GM12878 (cell line): ENCODE data around the gene UBE2J2. TPM values are rescaled to one million over a fixed set of nuclear protein-coding genes. Genes with fewer than 3 reads are reported as not detected.

Source experiments
- ASH2L ChIP-seq: fragments of 300-600, 200-600 bp; sonication (generic); IDR thresholded peaks from 2 replicates; pipeline ENCODE4 v1.6.1; 2017; ENCODE audit warnings: low read depth, mild to moderate bottlenecking, borderline replicate concordance
- ATF7 ChIP-seq: fragments of 450-650 bp; IDR thresholded peaks from 2 replicates; pipeline ENCODE4 v1.6.1; 2016; ENCODE audit warnings: low read depth, mild to moderate bottlenecking
- BACH1 ChIP-seq: fragments of 450-650 bp; IDR thresholded peaks from 2 replicates; pipeline ENCODE4 v1.6.1; 2017; ENCODE audit warnings: mild to moderate bottlenecking, borderline replicate concordance
- CHD4 ChIP-seq: fragments of 200-600 bp; sonication (generic); IDR thresholded peaks from 2 replicates; pipeline ENCODE4 v1.6.1; 2016; ENCODE audit warnings: mild to moderate bottlenecking
- EZH2 ChIP-seq: IDR thresholded peaks from 2 replicates; pipeline ENCODE4 v1.6.1; 2012; ENCODE audit warnings: low read depth, mild to moderate bottlenecking, control low read depth, inconsistent platforms, low read length, borderline replicate concordance; ENCODE audit not compliant: control insufficient read depth
- FOS ChIP-seq: IDR thresholded peaks from 3 replicates; pipeline ENCODE4 v1.6.1; 2011; ENCODE audit warnings: borderline replicate concordance; ENCODE audit not compliant: insufficient read length; ENCODE audit errors: extremely low read depth
- FOXM1 ChIP-seq: IDR thresholded peaks from 2 replicates; pipeline ENCODE4 v1.6.1; 2012; ENCODE audit warnings: low read depth, mild to moderate bottlenecking, inconsistent platforms, low read length, moderate library complexity
- LARP7 ChIP-seq: fragments of 450-650 bp; IDR thresholded peaks from 2 replicates; pipeline ENCODE4 v1.6.1; 2017; ENCODE audit warnings: mild to moderate bottlenecking
- MEF2A ChIP-seq: IDR thresholded peaks from 2 replicates; pipeline ENCODE4 v1.6.1; 2011; ENCODE audit warnings: low read depth, mild to moderate bottlenecking, low read length, moderate library complexity; ENCODE audit not compliant: insufficient read depth
- MEF2B ChIP-seq: fragments of 450-650 bp; IDR thresholded peaks from 2 replicates; pipeline ENCODE4 v1.6.1; 2018; ENCODE audit warnings: mild to moderate bottlenecking, moderate library complexity; ENCODE audit not compliant: partially characterized antibody, poor library complexity, severe bottlenecking
- MLLT1 ChIP-seq: fragments of 450-650 bp; IDR thresholded peaks from 2 replicates; pipeline ENCODE4 v1.6.1; 2016; ENCODE audit warnings: mild to moderate bottlenecking
- RFX5 ChIP-seq: IDR thresholded peaks from 2 replicates; pipeline ENCODE4 v1.6.1; 2011; ENCODE audit warnings: low read depth, low read length, improper control_type of control experiment
- SUZ12 ChIP-seq: fragments of 200-600 bp; sonication (generic); IDR thresholded peaks from one replicate; pipeline ENCODE4 v1.6.1; 2018; ENCODE audit warnings: antibody characterized with exemption, mild to moderate bottlenecking; ENCODE audit not compliant: unreplicated experiment
- WRNIP1 ChIP-seq: IDR thresholded peaks from 2 replicates; pipeline ENCODE4 v1.6.1; 2011; ENCODE audit warnings: low read depth, low read length, improper control_type of control experiment, borderline replicate concordance
- YBX1 ChIP-seq: fragments of 450-650 bp; IDR thresholded peaks from 2 replicates; pipeline ENCODE4 v1.6.1; 2016; ENCODE audit warnings: antibody characterized with exemption
- ZBED1 ChIP-seq: IDR thresholded peaks from 2 replicates; pipeline ENCODE4 v1.6.1; 2016; ENCODE audit warnings: borderline replicate concordance
- ZNF207 ChIP-seq: fragments of 450-650 bp; IDR thresholded peaks from 2 replicates; pipeline ENCODE4 v1.6.1; 2014; ENCODE audit warnings: antibody characterized with exemption, mild to moderate bottlenecking, borderline replicate concordance
- ZNF24 ChIP-seq: fragments of 450-650 bp; IDR thresholded peaks from 2 replicates; pipeline ENCODE4 v1.6.1; 2017; ENCODE audit warnings: antibody characterized with exemption, mild to moderate bottlenecking
- polyA plus RNA-seq, 11 experiments: library from polyadenylated mRNA; depleted of rRNA in 4 of 11; unstranded in 6 of 11; stranded (reverse) in 5 of 11; fragments of >200 nt; fragmentation: Nextera tagmentation in 4 of 11; fragmentation: Illumina TruSeq in 1 of 11; extraction: Ambion mirVana in 4 of 11; extraction: Trizol in 1 of 11; gene quantifications; 1 replicate in 1 of 11; 2 replicates in 10 of 11; pipeline versions ENCODE4 v1.2.1 to v1.2.3, GENCODE V29; 2011 to 2016; ENCODE audit warnings: inconsistent platforms in 2 of 11, missing spikeins in 2 of 11, low read depth in 1 of 11
- total RNA-seq, 4 experiments: library from RNA; depleted of rRNA in 3 of 4; stranded (reverse); fragments of >200 nt in 3 of 4; fragmentation: Illumina TruSeq in 1 of 4; extraction: Trizol in 1 of 4; gene quantifications; 2 replicates each; pipeline versions ENCODE4 v1.2.1 to v1.2.3, GENCODE V29; 2013 to 2021
- TF ChIP-seq, protein P1 (sequence below): fragments of 450-650 bp; IDR thresholded peaks from 2 replicates; pipeline ENCODE4 v1.6.1; 2017; ENCODE audit warnings: mild to moderate bottlenecking
- TF ChIP-seq, protein P2 (sequence below): fragments of 450-650 bp; conservative IDR thresholded peaks from 2 replicates; pipeline ENCODE4 v1.6.1; 2017; ENCODE audit warnings: mild to moderate bottlenecking, moderate library complexity
- TF ChIP-seq, protein P3 (sequence below): fragments of 450-650 bp; IDR thresholded peaks from 2 replicates; pipeline ENCODE4 v1.6.1; 2017; ENCODE audit warnings: antibody characterized with exemption, mild to moderate bottlenecking, moderate library complexity
- TF ChIP-seq, protein P4 (sequence below): IDR thresholded peaks from 2 replicates; pipeline ENCODE4 v1.6.1; 2011; ENCODE audit warnings: low read depth, low read length, improper control_type of control experiment, borderline replicate concordance

Gene UBE2J2
- total and polyA plus RNA-seq, 10 of the 15 experiments (the other 5 are each of a cell fraction or from before 2014, with no cell fraction given) = 0.72 to 70.5 (median 49.2) TPM

DNA sequence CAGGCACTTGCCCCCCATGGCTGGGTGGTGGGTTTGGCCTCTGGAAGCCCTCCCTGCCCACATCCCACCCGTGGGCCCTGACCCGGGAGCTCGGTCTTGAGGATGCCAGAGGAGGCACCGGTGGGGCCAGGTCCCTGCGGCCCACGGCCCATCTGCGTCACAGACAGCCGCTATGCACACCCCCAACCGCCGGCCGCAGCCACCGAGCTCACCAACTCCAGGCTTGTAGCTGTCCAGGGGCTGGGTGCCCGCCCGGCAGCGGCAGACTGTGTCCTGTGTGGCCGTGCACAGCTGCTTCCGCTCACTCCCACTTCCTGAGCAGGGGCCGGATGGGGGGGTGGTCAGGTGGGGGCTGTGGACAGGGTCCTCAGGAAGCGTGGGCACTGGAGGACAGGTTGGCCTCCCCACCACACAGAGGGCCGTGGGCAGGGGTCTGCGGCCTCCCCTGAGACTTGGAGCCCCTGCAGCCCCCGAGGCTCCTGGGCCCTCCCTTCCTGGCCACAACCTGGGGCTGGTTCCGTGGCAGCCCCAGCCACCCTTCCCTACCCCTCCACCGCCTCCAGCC lies 60.8 kb downstream of the UBE2J2 start (continued):
- TF ChIP-seq, protein P1, sequence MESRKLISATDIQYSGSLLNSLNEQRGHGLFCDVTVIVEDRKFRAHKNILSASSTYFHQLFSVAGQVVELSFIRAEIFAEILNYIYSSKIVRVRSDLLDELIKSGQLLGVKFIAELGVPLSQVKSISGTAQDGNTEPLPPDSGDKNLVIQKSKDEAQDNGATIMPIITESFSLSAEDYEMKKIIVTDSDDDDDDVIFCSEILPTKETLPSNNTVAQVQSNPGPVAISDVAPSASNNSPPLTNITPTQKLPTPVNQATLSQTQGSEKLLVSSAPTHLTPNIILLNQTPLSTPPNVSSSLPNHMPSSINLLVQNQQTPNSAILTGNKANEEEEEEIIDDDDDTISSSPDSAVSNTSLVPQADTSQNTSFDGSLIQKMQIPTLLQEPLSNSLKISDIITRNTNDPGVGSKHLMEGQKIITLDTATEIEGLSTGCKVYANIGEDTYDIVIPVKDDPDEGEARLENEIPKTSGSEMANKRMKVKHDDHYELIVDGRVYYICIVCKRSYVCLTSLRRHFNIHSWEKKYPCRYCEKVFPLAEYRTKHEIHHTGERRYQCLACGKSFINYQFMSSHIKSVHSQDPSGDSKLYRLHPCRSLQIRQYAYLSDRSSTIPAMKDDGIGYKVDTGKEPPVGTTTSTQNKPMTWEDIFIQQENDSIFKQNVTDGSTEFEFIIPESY = no peak
- TF ChIP-seq BACH1 = 0 out of 2 replicates have a peak, but pooled peaks have one; percentile 50
- TF ChIP-seq CHD4 = no peak
- TF ChIP-seq FOS = no peak
- TF ChIP-seq SUZ12 = no peak
- TF ChIP-seq ZNF24 = no peak
- no peak for TF ChIP-seq LARP7
- no peak for TF ChIP-seq FOXM1
- TF ChIP-seq EZH2 = no peak
- no peak for TF ChIP-seq MEF2A
- no peak for TF ChIP-seq ASH2L
- TF ChIP-seq YBX1 = no peak
- no peak for TF ChIP-seq ZNF207
- 0 out of 2 replicates have a peak, but pooled peaks have one; percentile 16 for TF ChIP-seq ATF7
- no peak for TF ChIP-seq RFX5
- TF ChIP-seq, protein P2, sequence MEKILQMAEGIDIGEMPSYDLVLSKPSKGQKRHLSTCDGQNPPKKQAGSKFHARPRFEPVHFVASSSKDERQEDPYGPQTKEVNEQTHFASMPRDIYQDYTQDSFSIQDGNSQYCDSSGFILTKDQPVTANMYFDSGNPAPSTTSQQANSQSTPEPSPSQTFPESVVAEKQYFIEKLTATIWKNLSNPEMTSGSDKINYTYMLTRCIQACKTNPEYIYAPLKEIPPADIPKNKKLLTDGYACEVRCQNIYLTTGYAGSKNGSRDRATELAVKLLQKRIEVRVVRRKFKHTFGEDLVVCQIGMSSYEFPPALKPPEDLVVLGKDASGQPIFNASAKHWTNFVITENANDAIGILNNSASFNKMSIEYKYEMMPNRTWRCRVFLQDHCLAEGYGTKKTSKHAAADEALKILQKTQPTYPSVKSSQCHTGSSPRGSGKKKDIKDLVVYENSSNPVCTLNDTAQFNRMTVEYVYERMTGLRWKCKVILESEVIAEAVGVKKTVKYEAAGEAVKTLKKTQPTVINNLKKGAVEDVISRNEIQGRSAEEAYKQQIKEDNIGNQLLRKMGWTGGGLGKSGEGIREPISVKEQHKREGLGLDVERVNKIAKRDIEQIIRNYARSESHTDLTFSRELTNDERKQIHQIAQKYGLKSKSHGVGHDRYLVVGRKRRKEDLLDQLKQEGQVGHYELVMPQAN = 0 out of 2 replicates have a peak, but pooled peaks have one; percentile 21
- TF ChIP-seq, protein P3, sequence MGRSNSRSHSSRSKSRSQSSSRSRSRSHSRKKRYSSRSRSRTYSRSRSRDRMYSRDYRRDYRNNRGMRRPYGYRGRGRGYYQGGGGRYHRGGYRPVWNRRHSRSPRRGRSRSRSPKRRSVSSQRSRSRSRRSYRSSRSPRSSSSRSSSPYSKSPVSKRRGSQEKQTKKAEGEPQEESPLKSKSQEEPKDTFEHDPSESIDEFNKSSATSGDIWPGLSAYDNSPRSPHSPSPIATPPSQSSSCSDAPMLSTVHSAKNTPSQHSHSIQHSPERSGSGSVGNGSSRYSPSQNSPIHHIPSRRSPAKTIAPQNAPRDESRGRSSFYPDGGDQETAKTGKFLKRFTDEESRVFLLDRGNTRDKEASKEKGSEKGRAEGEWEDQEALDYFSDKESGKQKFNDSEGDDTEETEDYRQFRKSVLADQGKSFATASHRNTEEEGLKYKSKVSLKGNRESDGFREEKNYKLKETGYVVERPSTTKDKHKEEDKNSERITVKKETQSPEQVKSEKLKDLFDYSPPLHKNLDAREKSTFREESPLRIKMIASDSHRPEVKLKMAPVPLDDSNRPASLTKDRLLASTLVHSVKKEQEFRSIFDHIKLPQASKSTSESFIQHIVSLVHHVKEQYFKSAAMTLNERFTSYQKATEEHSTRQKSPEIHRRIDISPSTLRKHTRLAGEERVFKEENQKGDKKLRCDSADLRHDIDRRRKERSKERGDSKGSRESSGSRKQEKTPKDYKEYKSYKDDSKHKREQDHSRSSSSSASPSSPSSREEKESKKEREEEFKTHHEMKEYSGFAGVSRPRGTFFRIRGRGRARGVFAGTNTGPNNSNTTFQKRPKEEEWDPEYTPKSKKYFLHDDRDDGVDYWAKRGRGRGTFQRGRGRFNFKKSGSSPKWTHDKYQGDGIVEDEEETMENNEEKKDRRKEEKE = no peak
- no peak for TF ChIP-seq WRNIP1
- no peak for TF ChIP-seq ZBED1
- TF ChIP-seq MEF2B = peak; percentile 50
- TF ChIP-seq MLLT1 = no peak; the same call in 1 of the 2 replicates
- TF ChIP-seq, protein P4, sequence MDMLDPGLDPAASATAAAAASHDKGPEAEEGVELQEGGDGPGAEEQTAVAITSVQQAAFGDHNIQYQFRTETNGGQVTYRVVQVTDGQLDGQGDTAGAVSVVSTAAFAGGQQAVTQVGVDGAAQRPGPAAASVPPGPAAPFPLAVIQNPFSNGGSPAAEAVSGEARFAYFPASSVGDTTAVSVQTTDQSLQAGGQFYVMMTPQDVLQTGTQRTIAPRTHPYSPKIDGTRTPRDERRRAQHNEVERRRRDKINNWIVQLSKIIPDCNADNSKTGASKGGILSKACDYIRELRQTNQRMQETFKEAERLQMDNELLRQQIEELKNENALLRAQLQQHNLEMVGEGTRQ = no peak
